H9 (cell line): ENCODE measurements around the gene FBXO17. TPM values are rescaled to one million over a fixed set of nuclear protein-coding genes. Genes with fewer than 3 reads are reported as not detected.
A peak's percentile ranks its signal among the peaks of the same experiment; 100 is the strongest.

Experiments used
- DNase-seq: peaks from one replicate; pipeline ENCODE4 v3.0.0-alpha.2; 2017
- H2AFZ ChIP-seq: one replicate; pipeline ENCODE4 v1.6.1; 2013; ENCODE audit warnings: mild to moderate bottlenecking, low read length, control low read depth, moderate library complexity
- H2AK5ac ChIP-seq: 2 replicates; pipeline ENCODE4 v1.6.1; 2013; ENCODE audit warnings: low read length, control low read depth, mixed read lengths; ENCODE audit not compliant: insufficient read length
- H2BK120ac ChIP-seq: one replicate; pipeline ENCODE4 v1.6.1; 2013; ENCODE audit warnings: low read depth, mild to moderate bottlenecking, low read length, control low read depth, inconsistent platforms; ENCODE audit not compliant: poor library complexity, severe bottlenecking
- H2BK12ac ChIP-seq: 2 replicates; pipeline ENCODE4 v1.6.1; 2013; ENCODE audit warnings: low read length, control low read depth, mixed read lengths, low read depth; ENCODE audit not compliant: insufficient read length
- H2BK15ac ChIP-seq: 2 replicates; pipeline ENCODE4 v1.6.1; 2013; ENCODE audit warnings: low read depth, low read length, control low read depth
- H2BK20ac ChIP-seq: one replicate; pipeline ENCODE4 v1.6.1; 2013; ENCODE audit warnings: low read depth, mild to moderate bottlenecking, low read length, control low read depth, inconsistent platforms; ENCODE audit not compliant: poor library complexity, severe bottlenecking
- H2BK5ac ChIP-seq: 2 replicates; pipeline ENCODE4 v1.6.1; 2013; ENCODE audit warnings: low read length, control low read depth, mixed read lengths; ENCODE audit not compliant: insufficient read length
- H3K14ac ChIP-seq: 2 replicates; pipeline ENCODE4 v1.6.1; 2013; ENCODE audit warnings: low read length, control low read depth; ENCODE audit not compliant: insufficient read depth
- H3K18ac ChIP-seq: 2 replicates; pipeline ENCODE4 v1.6.1; 2013; ENCODE audit warnings: low read depth, mild to moderate bottlenecking, mixed read lengths, low read length, control low read depth; ENCODE audit not compliant: insufficient read length
- H3K23ac ChIP-seq: 2 replicates; pipeline ENCODE4 v1.6.1; 2013; ENCODE audit warnings: low read length, control low read depth, mixed read lengths, low read depth; ENCODE audit not compliant: insufficient read length
- H3K23me2 ChIP-seq: 2 replicates; pipeline ENCODE4 v1.6.1; 2013; ENCODE audit warnings: low read depth, mild to moderate bottlenecking, mixed read lengths, low read length, control low read depth; ENCODE audit not compliant: insufficient read length, poor library complexity, severe bottlenecking
- H3K27ac ChIP-seq: 2 replicates; pipeline ENCODE4 v1.5.1; 2013; ENCODE audit warnings: low read length, control low read depth, mixed read lengths, low read depth; ENCODE audit not compliant: insufficient read length
- H3K27me3 ChIP-seq: 2 replicates; pipeline ENCODE4 v1.6.1; 2013; ENCODE audit warnings: low read length, control low read depth, inconsistent platforms; ENCODE audit not compliant: insufficient read depth
- H3K4ac ChIP-seq: 2 replicates; pipeline ENCODE4 v1.6.1; 2013; ENCODE audit warnings: low read depth, mild to moderate bottlenecking, control low read depth, inconsistent platforms, low read length, moderate library complexity
- H3K4me1 ChIP-seq: 2 replicates; pipeline ENCODE4 v1.6.1; 2013; ENCODE audit warnings: low read length, control low read depth, inconsistent platforms; ENCODE audit not compliant: insufficient read depth
- H3K4me2 ChIP-seq: 2 replicates; pipeline ENCODE4 v1.6.1; 2013; ENCODE audit warnings: low read length, control low read depth, mixed read lengths; ENCODE audit not compliant: insufficient read length, insufficient read depth
- H3K56ac ChIP-seq: 2 replicates; pipeline ENCODE4 v1.6.1; 2013; ENCODE audit warnings: low read depth, mild to moderate bottlenecking, mixed read lengths, low read length, control low read depth; ENCODE audit not compliant: insufficient read length
- H3K79me1 ChIP-seq: 2 replicates; pipeline ENCODE4 v1.6.1; 2013; ENCODE audit warnings: low read depth, mild to moderate bottlenecking, moderate library complexity, low read length, control low read depth, inconsistent platforms; ENCODE audit not compliant: insufficient read depth, poor library complexity, severe bottlenecking
- H3K79me2 ChIP-seq: 2 replicates; pipeline ENCODE4 v1.6.1; 2013; ENCODE audit warnings: low read length, control low read depth, inconsistent platforms; ENCODE audit not compliant: insufficient read depth
- H3K9ac ChIP-seq: 2 replicates; pipeline ENCODE4 v1.6.1; 2013; ENCODE audit warnings: low read length, control low read depth, mixed read lengths; ENCODE audit not compliant: insufficient read length; ENCODE audit errors: extremely low read depth
- H3K9me3 ChIP-seq: one replicate; pipeline ENCODE4 v1.6.1; 2013; ENCODE audit warnings: low read depth, low read length, inconsistent platforms; ENCODE audit not compliant: control insufficient read depth
- H3T11ph ChIP-seq: one replicate; pipeline ENCODE4 v1.6.1; 2013; ENCODE audit warnings: mild to moderate bottlenecking, low read length, control low read depth, inconsistent platforms
- H4K20me1 ChIP-seq: one replicate; pipeline ENCODE4 v1.6.1; 2013; ENCODE audit not compliant: control insufficient read depth, insufficient read length, insufficient read depth
- H4K5ac ChIP-seq: 2 replicates; pipeline ENCODE4 v1.6.1; 2013; ENCODE audit warnings: low read depth, mild to moderate bottlenecking, mixed read lengths, low read length, control low read depth; ENCODE audit not compliant: insufficient read length
- H4K8ac ChIP-seq: replicated peaks from 2 replicates; pipeline ENCODE4 v1.6.1; 2013; ENCODE audit warnings: low read length, control low read depth, mixed read lengths, low read depth; ENCODE audit not compliant: insufficient read length
- H4K91ac ChIP-seq: 2 replicates; pipeline ENCODE4 v1.6.1; 2013; ENCODE audit warnings: low read depth, mild to moderate bottlenecking, moderate library complexity, mixed read lengths, low read length, control low read depth; ENCODE audit not compliant: insufficient read length
- H3K27ac Mint-ChIP-seq, 3 experiments: 2 replicates in 2 of 3; 3 replicates in 1 of 3; pipeline ENCODE4 v1.8.0; 2020 to 2021; ENCODE audit warnings: mixed read lengths in 3 of 3, mild to moderate bottlenecking in 1 of 3, moderate library complexity in 1 of 3
- H3K27me3 Mint-ChIP-seq: 2 replicates; pipeline ENCODE4 v1.8.0; 2021; ENCODE audit warnings: low read depth, mild to moderate bottlenecking, moderate library complexity, mixed read lengths
- H3K36me3 Mint-ChIP-seq, 3 experiments: 2 replicates in 2 of 3; 3 replicates in 1 of 3; pipeline ENCODE4 v1.8.0; 2020 to 2021; ENCODE audit warnings: low read depth in 3 of 3, mixed read lengths in 3 of 3; ENCODE audit not compliant: insufficient read depth in 1 of 3
- H3K4me1 Mint-ChIP-seq, 2 experiments: 2 replicates each; pipeline ENCODE4 v1.8.0; 2020; ENCODE audit warnings: mixed read lengths in 2 of 2
- H3K4me3 Mint-ChIP-seq, 2 experiments: 2 replicates in 1 of 2; 3 replicates in 1 of 2; pipeline ENCODE4 v1.8.0; 2020 to 2021; ENCODE audit warnings: mild to moderate bottlenecking in 2 of 2, mixed read lengths in 2 of 2, moderate library complexity in 1 of 2
- H3K9me3 Mint-ChIP-seq, 2 experiments: 2 replicates in 1 of 2; 3 replicates in 1 of 2; pipeline ENCODE4 v1.8.0; 2020; ENCODE audit warnings: mild to moderate bottlenecking in 2 of 2, mixed read lengths in 2 of 2, moderate library complexity in 1 of 2
- WGBS: extraction: QIAGEN DNeasy Blood & Tissue Kit; methylation state at CpG from one replicate; pipeline ENCODE4 v1.1.7; 2013; ENCODE audit warnings: missing lambda C conversion rate, low lambda C conversion rate, mixed read lengths; ENCODE audit not compliant: insufficient read length; ENCODE audit errors: extremely low coverage; 5-methylcytosine and 5-hydroxymethylcytosine counted together
- total RNA-seq: library from RNA; stranded (reverse); gene quantifications from 2 replicates; pipeline ENCODE4 v1.2.1, GENCODE V29; 2021
- TF ChIP-seq, protein P1 (sequence below): fragments of 200-600 bp; sonication (generic); conservative IDR thresholded peaks from 3 replicates; pipeline ENCODE4 v1.8.0; 2021; ENCODE audit warnings: antibody characterized with exemption, mild to moderate bottlenecking

The FBXO17 gene
- total RNA-seq, 1 experiment from 2014 or later: 25.5 TPM

DNA sequence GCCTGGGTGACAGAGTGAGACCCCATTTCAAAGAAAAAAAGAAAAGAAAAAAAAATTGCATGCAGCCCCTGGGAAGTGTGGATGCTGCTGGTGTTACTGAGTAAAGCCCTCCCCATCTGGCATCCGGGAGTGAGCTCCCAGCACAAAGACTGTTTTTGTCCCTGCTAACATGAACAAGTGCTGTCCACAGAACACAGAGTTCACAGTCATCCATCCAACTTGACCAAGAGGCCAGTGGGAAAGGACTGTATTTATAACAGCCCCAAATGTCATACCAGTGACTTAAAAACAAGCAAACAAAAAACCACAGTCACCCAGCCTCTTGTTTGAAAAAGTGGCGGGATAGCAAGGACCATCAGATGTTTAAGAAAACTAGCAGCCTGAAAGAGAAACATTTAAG, 10.8 kb downstream of the FBXO17 start:
- DNase-seq: no peak
- Mint-ChIP-seq H3K27me3 (no peaks in the 10 kb centered on the region), H3K4me3 (no peak overlapping the region), H3K4me1 (peaks cover 9 to 10% of the 10 kb centered on the region in 2 experiments), H3K36me3 (peaks cover under 1 to 25% (median 17%) of the 10 kb centered on the region in 3 experiments; a peak in 5 of 7 replicates), H3K27ac (peak overlapping the region in 1 of 3 experiments; percentile 71; a peak in 2 of 7 replicates), H3K9me3 (no peaks in the 10 kb centered on the region)
- no peak overlapping the region for H3K9ac ChIP-seq
- no peak overlapping the region for H4K91ac ChIP-seq
- no peak overlapping the region for H2AK5ac ChIP-seq
- no peak overlapping the region for H3T11ph ChIP-seq
- no peaks in the 10 kb centered on the region for H3K23me2 ChIP-seq
- H3K18ac ChIP-seq: no peak overlapping the region
- no peak overlapping the region for H3K4me2 ChIP-seq
- H2BK15ac ChIP-seq: no peak overlapping the region
- no peaks in the 10 kb centered on the region for H3K79me2 ChIP-seq
- H3K23ac ChIP-seq: no peak overlapping the region
- TF ChIP-seq, protein P1, sequence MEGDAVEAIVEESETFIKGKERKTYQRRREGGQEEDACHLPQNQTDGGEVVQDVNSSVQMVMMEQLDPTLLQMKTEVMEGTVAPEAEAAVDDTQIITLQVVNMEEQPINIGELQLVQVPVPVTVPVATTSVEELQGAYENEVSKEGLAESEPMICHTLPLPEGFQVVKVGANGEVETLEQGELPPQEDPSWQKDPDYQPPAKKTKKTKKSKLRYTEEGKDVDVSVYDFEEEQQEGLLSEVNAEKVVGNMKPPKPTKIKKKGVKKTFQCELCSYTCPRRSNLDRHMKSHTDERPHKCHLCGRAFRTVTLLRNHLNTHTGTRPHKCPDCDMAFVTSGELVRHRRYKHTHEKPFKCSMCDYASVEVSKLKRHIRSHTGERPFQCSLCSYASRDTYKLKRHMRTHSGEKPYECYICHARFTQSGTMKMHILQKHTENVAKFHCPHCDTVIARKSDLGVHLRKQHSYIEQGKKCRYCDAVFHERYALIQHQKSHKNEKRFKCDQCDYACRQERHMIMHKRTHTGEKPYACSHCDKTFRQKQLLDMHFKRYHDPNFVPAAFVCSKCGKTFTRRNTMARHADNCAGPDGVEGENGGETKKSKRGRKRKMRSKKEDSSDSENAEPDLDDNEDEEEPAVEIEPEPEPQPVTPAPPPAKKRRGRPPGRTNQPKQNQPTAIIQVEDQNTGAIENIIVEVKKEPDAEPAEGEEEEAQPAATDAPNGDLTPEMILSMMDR: no peak
- H2BK20ac ChIP-seq: no peak overlapping the region
- H2AFZ ChIP-seq: no peak overlapping the region
- H3K56ac ChIP-seq: no peak overlapping the region
- H4K5ac ChIP-seq: no peak overlapping the region
- no peaks in the 10 kb centered on the region for H3K27me3 ChIP-seq
- no peak overlapping the region for H3K4ac ChIP-seq
- no peak overlapping the region for H2BK5ac ChIP-seq
- no peak overlapping the region for H3K27ac ChIP-seq
- no peak overlapping the region for H3K14ac ChIP-seq
- H3K9me3 ChIP-seq: no peaks in the 10 kb centered on the region
- H4K8ac ChIP-seq: no peak overlapping the region
- no peaks in the 10 kb centered on the region for H3K79me1 ChIP-seq
- H2BK12ac ChIP-seq: no peak overlapping the region
- WGBS: no CpG with 5 or more reads among the region's 2 CpGs
- H4K20me1 ChIP-seq: no peaks in the 10 kb centered on the region
- H3K4me1 ChIP-seq: no peaks in the 10 kb centered on the region
- H2BK120ac ChIP-seq: no peak overlapping the region
